A549 (cell line): ENCODE results near the gene SYT10. TPM values are rescaled to one million over a fixed set of nuclear protein-coding genes. Genes with fewer than 3 reads are reported as not detected.
A peak's percentile ranks its signal among the peaks of the same experiment; 100 is the strongest.

Source experiments
- ATAC-seq, 2 experiments: fragments of 200-7000 bp in 1 of 2; fragments of >200 bp in 1 of 2; cut with Nextera tagmentation in 1 of 2; cut with Tn5 transposase in 1 of 2; 3 replicates each; pipeline versions ENCODE4 v1.8.0 to v1.9.1; 2018 to 2020; ENCODE audit warnings: mild to moderate bottlenecking in 1 of 2, moderate library complexity in 1 of 2
- CTCF ChIA-PET: fragments of 300-600 bp; sonication (Branson Sonifier 250); formaldehyde crosslinking; extraction: SDS; loops from one replicate; lab custom pipeline; 2021; ENCODE audit warnings: antibody characterized with exemption, inconsistent platforms; lab: Yijun Ruan, JAX
- POLR2A ChIA-PET: fragments of 350-600 bp; formaldehyde crosslinking; extraction: SDS; loops from one replicate; lab custom pipeline; 2021; ENCODE audit warnings: antibody characterized with exemption, inconsistent platforms; lab: Yijun Ruan, JAX
- DNase-seq, 2 experiments: peaks; one replicate each; pipeline versions ENCODE4 v3.0.0 to v3.0.0-alpha.2; 2011 to 2016; ENCODE audit warnings: low read depth in 1 of 2, low spot score in 1 of 2
- FAIRE-seq: peaks from 2 replicates; lab custom pipeline; 2011; peaks lifted over from hg19 to GRCh38; lab: Jason Lieb, UNC
- H3K27ac ChIP-seq, 2 experiments: fragments of >200 bp; sonication (Bioruptor Twin); formaldehyde crosslinking; 3 replicates each; pipeline ENCODE4 v1.5.1; 2016 to 2017
- H3K4me1 ChIP-seq: fragments of >200 bp; sonication (Bioruptor Twin); formaldehyde crosslinking; 3 replicates; pipeline ENCODE4 v1.6.1; 2016
- H3K4me2 ChIP-seq: fragments of >200 bp; sonication (Bioruptor Twin); formaldehyde crosslinking; 3 replicates; pipeline ENCODE4 v1.6.1; 2016
- H3K4me3 ChIP-seq: fragments of >200 bp; sonication (Bioruptor Twin); formaldehyde crosslinking; 3 replicates; pipeline ENCODE4 v1.5.1; 2016
- H3K9me3 ChIP-seq: fragments of >200 bp; sonication (Bioruptor Twin); formaldehyde crosslinking; 3 replicates; pipeline ENCODE4 v1.6.1; 2016
- ATOH8 ChIP-seq: fragments of 250-450 bp; sonication (Bioruptor Pico); IDR thresholded peaks from 2 replicates; pipeline ENCODE4 v1.5.0; 2020; ENCODE audit warnings: low read depth, mild to moderate bottlenecking, moderate library complexity
- BCL3 ChIP-seq: fragments of >200 bp; sonication (Bioruptor Twin); formaldehyde crosslinking; IDR thresholded peaks from 3 replicates; pipeline ENCODE4 v1.6.1; 2016
- CHD2 ChIP-seq: fragments of 150-350 bp; IDR thresholded peaks from 2 replicates; pipeline ENCODE4 v1.6.1; 2014; ENCODE audit warnings: low read length; ENCODE audit not compliant: partially characterized antibody
- CTCF ChIP-seq: fragments of >200 bp; sonication (Bioruptor Twin); formaldehyde crosslinking; IDR thresholded peaks from 3 replicates; pipeline ENCODE4 v1.5.1; 2016
- ELK1 ChIP-seq: fragments of 150-350 bp; IDR thresholded peaks from 2 replicates; pipeline ENCODE4 v1.6.1; 2014; ENCODE audit warnings: low read depth, mild to moderate bottlenecking, low read length
- FOXS1 ChIP-seq: fragments of 250-450 bp; sonication (Bioruptor Pico); IDR thresholded peaks from 2 replicates; pipeline ENCODE4 v1.5.0; 2020; ENCODE audit warnings: mild to moderate bottlenecking, moderate library complexity
- HDAC2 ChIP-seq: fragments of 200-600 bp; sonication (generic); IDR thresholded peaks from 2 replicates; pipeline ENCODE4 v1.6.1; 2016
- HEYL ChIP-seq: fragments of 250-450 bp; sonication (Bioruptor Pico); IDR thresholded peaks from 2 replicates; pipeline ENCODE4 v1.8.0; 2021; ENCODE audit warnings: mild to moderate bottlenecking, moderate library complexity
- HMGXB4 ChIP-seq: fragments of 250-450 bp; sonication (Bioruptor Pico); IDR thresholded peaks from 2 replicates; pipeline ENCODE4 v1.5.0; 2021; ENCODE audit warnings: mild to moderate bottlenecking, moderate library complexity, borderline replicate concordance
- JUNB ChIP-seq: fragments of >200 bp; sonication (Bioruptor Twin); formaldehyde crosslinking; IDR thresholded peaks from 2 replicates; pipeline ENCODE4 v1.6.1; 2016
- KDM1A ChIP-seq: fragments of 200-600 bp; sonication (generic); IDR thresholded peaks from 2 replicates; pipeline ENCODE4 v1.6.1; 2016; ENCODE audit warnings: low read depth, mild to moderate bottlenecking
- MAFK ChIP-seq: fragments of 450-650 bp; IDR thresholded peaks from 2 replicates; pipeline ENCODE4 v1.6.1; 2014; ENCODE audit not compliant: partially characterized antibody
- MAX ChIP-seq: IDR thresholded peaks from 2 replicates; pipeline ENCODE4 v1.6.1; 2012
- MAZ ChIP-seq: fragments of 150-350 bp; IDR thresholded peaks from 2 replicates; pipeline ENCODE4 v1.6.1; 2014; ENCODE audit warnings: antibody characterized with exemption, low read depth, low read length, borderline replicate concordance
- PHF8 ChIP-seq: fragments of 200-600 bp; sonication (generic); IDR thresholded peaks from 2 replicates; pipeline ENCODE4 v1.6.1; 2016; ENCODE audit warnings: low read depth, mild to moderate bottlenecking, antibody characterized with exemption, moderate library complexity, borderline replicate concordance
- POLR2A ChIP-seq: IDR thresholded peaks from 2 replicates; pipeline ENCODE4 v1.6.1; 2012; ENCODE audit warnings: mild to moderate bottlenecking, low read length
- POLR2AphosphoS2 ChIP-seq: conservative IDR thresholded peaks from 2 replicates; pipeline ENCODE4 v1.6.1; 2012; ENCODE audit warnings: low read length, improper control_type of control experiment, inconsistent platforms
- RCOR1 ChIP-seq: fragments of 150-350 bp; IDR thresholded peaks from 2 replicates; pipeline ENCODE4 v1.6.1; 2014; ENCODE audit warnings: antibody characterized with exemption, low read length, low read depth
- ZC3H11A ChIP-seq: fragments of 450-650 bp; IDR thresholded peaks from 2 replicates; pipeline ENCODE4 v1.6.1; 2014; ENCODE audit warnings: antibody characterized with exemption, mild to moderate bottlenecking
- ZFP36 ChIP-seq: fragments of 450-650 bp; IDR thresholded peaks from 2 replicates; pipeline ENCODE4 v1.6.1; 2014; ENCODE audit warnings: borderline replicate concordance; ENCODE audit not compliant: partially characterized antibody
- WGBS: methylation state at CpG from one replicate; pipeline ENCODE4 v1.1.6; 2017; ENCODE audit errors: missing lambda C conversion rate; 5-methylcytosine and 5-hydroxymethylcytosine counted together
- polyA plus RNA-seq, 4 experiments: library from polyadenylated mRNA; depleted of rRNA in 3 of 4; stranded (reverse); fragments of >200 nt; fragmentation: RNase III in 1 of 4; extraction: RNeasy Plus Mini Kit Qiagen cat#74134 plus additional on column Dnase treatment in 1 of 4; gene quantifications; 2 replicates in 3 of 4; 3 replicates in 1 of 4; pipeline ENCODE4 v1.2.3, GENCODE V29; 2011 to 2017

Gene SYT10
- polyA plus RNA-seq, 2 of the 4 experiments (the other 2 are of a cell fraction): not detected

GRCh38 chr12:33472299-33472698 is 32.7 kb upstream of the SYT10 start:
- ChIA-PET POLR2A (no interaction called here), CTCF (no interaction called here)
- H3K4me2 ChIP-seq: no peak overlapping the region
- WGBS: 3% methylated on average over 1 of the region's 1 CpG
- no peak overlapping the region for H3K4me3 ChIP-seq
- H3K4me1 ChIP-seq: no peaks in the 10 kb centered on the region
- DNase-seq: no peak
- peak; percentile 87 for TF ChIP-seq MAFK
- TF ChIP-seq CTCF: no peak
- no peaks in the 10 kb centered on the region for H3K9me3 ChIP-seq
- no peak for FAIRE-seq
- no peak for ATAC-seq
- H3K27ac ChIP-seq: no peak overlapping the region

GRCh38 chr12:33455096-33455495 is 15.5 kb upstream of the SYT10 start:
- H3K9me3 ChIP-seq: no peaks in the 10 kb centered on the region
- H3K4me3 ChIP-seq: no peak overlapping the region
- H3K4me1 ChIP-seq: no peaks in the 10 kb centered on the region
- DNase-seq (no peak), ATAC-seq (no peak), FAIRE-seq (no peak)
- no peak overlapping the region for H3K4me2 ChIP-seq
- ChIA-PET POLR2A (no interaction called here), CTCF (no interaction called here)
- 92% methylated on average over 1 of the region's 1 CpG for WGBS
- no peak overlapping the region for H3K27ac ChIP-seq
- TF ChIP-seq ELK1: no peak
- TF ChIP-seq MAFK: no peak
- no peak for TF ChIP-seq KDM1A

- TF ChIP-seq POLR2A (no peak), BCL3 (no peak), HEYL (CRISPR knock-in tag) (no peak), PHF8 (no peak)
- ATAC-seq: no peak
- H3K4me3 ChIP-seq: no peak overlapping the region
- no peaks in the 10 kb centered on the region for H3K4me1 ChIP-seq
- H3K4me2 ChIP-seq: no peak overlapping the region
- ChIA-PET POLR2A (interaction anchor here (0.7 kb wide), 1 partner anchor 833 kb away, joined by 3 read pairs; no protein-coding TSS in a partner anchor), CTCF (no interaction called here)
- no peak for DNase-seq
- FAIRE-seq: no peak
- H3K27ac ChIP-seq: no peak overlapping the region
- 3% methylated on average over 3 of the region's 3 CpGs for WGBS
- no peaks in the 10 kb centered on the region for H3K9me3 ChIP-seq
Observed at GRCh38 chr12:33450480-33450879, 10.9 kb upstream of the SYT10 start.

GRCh38 chr12:33440477-33440876 is 858 bp upstream of the SYT10 start:
- Histone ChIP-seq H3K4me3 (no peak overlapping the region), H3K4me2 (no peak overlapping the region), H3K27ac (no peak overlapping the region), H3K9me3 (no peaks in the 10 kb centered on the region; the same call in 2 of the 3 replicates), H3K4me1 (no peaks in the 10 kb centered on the region)
- FAIRE-seq (no peak), ATAC-seq (no peak), DNase-seq (no peak)
- no peak for TF ChIP-seq POLR2A
- no peak for TF ChIP-seq RCOR1
- TF ChIP-seq PHF8: no peak
- TF ChIP-seq FOXS1 (CRISPR knock-in tag): no peak
- TF ChIP-seq MAZ: no peak
- TF ChIP-seq ATOH8 (CRISPR knock-in tag): no peak
- TF ChIP-seq HDAC2: no peak
- no peak for TF ChIP-seq MAX
- TF ChIP-seq ZFP36: no peak
- no peak for TF ChIP-seq ZC3H11A
- TF ChIP-seq POLR2AphosphoS2: no peak
- no peak for TF ChIP-seq HMGXB4 (CRISPR knock-in tag)
- TF ChIP-seq JUNB: no peak
- no peak for TF ChIP-seq CHD2
- WGBS: 44% methylated on average over 9 of the region's 9 CpGs
- POLR2A ChIA-PET: no interaction called here
- CTCF ChIA-PET: no interaction called here
